Measurements from ENCODE around the gene MCU.
"Not testable (repeated sequence)": the region's sequence is repeated elsewhere in the genome, so short reads cannot be mapped to it uniquely, and the experiment has no call there.

The MCU gene, protein sequence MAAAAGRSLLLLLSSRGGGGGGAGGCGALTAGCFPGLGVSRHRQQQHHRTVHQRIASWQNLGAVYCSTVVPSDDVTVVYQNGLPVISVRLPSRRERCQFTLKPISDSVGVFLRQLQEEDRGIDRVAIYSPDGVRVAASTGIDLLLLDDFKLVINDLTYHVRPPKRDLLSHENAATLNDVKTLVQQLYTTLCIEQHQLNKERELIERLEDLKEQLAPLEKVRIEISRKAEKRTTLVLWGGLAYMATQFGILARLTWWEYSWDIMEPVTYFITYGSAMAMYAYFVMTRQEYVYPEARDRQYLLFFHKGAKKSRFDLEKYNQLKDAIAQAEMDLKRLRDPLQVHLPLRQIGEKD

DNA sequence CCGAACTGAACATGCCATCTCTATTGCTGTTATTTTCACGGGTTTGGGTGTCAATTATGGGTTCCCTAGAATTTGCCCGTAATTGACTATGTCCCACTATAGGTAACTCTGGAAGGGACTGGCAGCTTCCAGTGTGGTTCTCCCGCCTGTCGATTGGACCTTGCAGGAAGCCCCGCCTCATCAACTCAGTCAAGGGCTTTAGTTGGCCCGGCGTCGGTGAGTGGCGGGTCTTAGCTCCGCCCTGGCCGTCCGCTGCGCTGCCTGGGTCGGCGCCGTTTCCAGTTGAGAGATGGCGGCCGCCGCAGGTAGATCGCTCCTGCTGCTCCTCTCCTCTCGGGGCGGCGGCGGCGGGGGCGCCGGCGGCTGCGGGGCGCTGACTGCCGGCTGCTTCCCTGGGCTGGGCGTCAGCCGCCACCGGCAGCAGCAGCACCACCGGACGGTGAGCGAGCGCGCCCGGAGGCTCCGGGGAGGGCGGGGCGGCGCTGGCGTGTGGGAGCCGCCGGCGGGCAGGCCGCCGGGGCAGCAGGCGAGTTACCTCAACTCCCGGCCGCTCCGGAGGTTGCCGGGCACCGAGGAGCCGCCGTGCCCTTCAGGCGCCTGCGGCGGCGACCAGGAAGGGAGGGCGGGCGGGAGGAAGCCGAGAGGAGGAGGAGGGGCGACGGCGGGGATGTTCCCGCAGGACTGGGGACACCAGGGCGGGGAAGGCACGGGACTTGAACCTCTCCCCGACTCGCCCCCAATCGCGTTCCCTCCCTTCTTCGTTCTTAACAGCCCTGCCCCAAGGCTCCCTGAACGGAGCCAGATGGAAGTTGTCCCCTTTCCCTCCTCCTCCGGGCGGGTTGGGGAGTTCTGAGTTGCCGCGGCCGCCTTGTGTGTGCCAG, at the start of gene MCU:
Gene MCU (plus strand): TSS at position 281 of the 881 bp plus-strand sequence. CDS start 9 bp downstream, at position 290.
- peak; percentile 84 for DNase-seq

DNA sequence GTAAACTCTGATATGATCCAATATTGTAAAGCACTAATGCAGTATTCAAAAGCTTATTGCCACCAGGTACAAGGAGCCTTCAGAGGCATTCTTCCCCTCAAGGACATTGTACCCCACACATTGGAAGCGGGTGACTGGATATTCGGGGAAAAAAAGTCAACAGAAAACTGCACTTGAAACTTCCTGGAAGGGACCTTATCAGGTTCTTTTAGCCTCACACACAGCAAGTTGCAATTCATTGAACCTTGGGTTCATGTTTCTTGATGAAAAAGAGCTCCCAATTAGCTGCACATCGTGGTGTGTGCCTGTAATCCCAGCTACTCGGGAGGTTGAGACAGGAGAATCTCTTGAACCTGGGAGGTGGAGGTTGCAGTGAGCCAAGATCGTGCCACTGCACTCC, 49.6 kb upstream of the MCU start:
- DNase-seq = no peak

DNA sequence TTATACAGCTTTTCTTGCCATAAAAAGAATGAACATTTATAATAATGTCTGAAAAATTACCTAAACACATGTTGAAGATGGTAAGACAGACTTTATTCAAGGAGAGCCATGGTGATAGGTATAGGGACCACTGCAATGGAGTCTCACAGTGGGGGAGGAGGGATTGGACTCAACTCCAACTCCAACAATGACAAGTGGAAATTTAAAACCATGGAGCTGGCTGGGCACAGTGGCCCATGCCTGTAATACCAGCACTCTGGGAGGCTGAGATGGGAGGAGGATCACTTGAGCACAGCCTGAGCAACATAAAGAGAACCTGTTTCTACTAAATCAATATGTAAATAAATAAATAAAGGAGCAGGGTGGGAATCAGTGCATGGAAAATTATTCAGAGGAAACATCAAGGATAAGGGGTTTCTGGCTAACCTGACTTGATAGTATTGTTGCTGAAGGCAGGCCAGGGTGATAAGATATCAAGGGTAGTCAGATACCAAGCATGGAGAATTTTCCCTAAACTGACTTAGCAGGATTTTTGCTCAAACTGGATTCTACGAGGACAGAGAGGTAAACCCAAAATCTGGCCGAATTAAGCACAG, 46.6 kb upstream of the MCU start:
- DNase-seq = no peak

DNA sequence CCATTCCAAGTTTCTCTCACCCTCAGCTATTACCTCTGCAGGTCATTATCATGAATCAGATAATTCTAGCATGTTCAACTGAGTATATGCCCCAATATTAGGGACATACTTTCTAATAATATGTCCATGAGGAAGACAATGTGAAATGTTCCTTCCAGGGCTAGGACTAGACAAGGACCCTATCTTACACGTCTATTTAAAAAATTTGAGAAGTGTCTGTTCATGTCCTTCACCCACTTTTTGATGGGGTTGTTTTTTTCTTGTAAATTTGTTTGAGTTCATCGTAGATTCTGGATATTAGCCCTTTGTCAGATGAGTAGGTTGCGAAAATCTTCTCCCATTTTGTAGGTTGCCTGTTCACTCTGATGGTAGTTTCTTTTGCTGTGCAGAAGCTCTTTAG, 45.0 kb upstream of the MCU start:
- not testable (repeated sequence) for DNase-seq

DNA sequence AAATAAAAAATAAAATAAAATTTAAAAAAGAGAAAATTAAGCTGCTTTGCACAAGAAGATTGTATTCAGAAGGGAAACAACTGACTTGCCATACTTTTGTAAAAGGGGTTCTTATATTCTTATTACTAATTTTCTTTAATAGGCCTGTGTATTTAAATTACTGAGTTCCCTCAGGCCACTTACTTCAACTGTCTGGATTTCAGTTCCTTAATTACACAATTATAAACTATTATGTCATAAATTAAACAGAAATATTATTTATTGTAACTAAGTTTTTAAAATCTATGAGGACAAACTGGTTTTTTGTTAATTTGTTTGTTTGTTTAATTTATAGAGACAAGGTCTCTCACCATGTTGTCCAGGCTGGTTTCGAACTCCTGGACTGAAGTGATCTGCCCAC, 43.6 kb upstream of the MCU start:
- DNase-seq = no peak

DNA sequence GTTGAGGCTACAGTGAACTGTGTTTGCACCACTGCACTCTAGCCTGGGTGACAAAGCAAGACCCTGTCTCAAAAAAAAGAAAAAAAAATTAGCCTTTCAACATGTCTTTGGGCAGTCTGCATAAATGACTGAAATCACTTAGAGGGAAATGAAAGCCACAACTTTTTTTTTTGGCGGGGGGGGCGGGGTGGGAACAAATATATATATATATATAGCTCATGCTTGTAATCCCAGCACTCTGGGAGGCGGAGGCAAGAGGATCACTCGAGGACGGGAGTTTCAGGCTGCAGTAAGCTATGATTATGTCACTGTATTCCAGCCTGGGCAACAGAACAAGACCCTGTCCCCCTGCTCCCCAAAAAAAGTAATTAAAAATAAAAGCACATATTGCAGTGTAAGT, 42.7 kb upstream of the MCU start:
- DNase-seq = no peak

DNA sequence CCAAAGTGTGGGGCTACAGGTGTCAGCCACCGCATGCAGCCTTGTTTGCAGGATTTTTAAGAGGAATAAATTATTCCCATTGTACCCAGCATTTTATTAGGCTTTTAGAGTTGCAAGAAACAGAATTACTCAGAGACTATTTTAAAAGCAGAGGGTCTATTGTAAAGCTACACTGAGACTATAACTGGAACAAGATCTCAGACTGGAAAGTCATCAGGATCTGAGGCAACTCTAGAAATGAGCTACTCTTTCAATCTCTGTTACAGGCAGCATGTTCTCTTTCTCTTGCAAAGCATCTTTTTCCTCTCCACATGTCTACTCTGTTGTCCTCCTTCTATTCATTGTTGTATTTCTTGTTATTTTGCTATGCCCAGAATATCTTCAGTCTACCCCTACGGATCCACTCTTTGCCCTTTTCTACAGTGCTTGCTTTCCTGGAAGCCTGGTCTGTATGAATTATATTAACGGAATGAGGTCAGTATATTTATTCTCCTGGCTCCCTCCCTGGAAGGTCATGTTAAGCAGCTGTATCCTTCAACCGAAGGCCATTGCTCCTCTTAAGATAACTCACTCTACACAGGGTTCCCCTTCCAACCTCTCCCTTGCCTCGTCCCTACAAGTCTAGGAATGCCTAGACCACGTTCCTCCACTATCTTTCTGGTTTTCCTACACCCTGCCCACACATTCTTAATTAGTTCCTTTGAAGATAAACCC, 38.4 kb upstream of the MCU start:
- DNase-seq = no peak

DNA sequence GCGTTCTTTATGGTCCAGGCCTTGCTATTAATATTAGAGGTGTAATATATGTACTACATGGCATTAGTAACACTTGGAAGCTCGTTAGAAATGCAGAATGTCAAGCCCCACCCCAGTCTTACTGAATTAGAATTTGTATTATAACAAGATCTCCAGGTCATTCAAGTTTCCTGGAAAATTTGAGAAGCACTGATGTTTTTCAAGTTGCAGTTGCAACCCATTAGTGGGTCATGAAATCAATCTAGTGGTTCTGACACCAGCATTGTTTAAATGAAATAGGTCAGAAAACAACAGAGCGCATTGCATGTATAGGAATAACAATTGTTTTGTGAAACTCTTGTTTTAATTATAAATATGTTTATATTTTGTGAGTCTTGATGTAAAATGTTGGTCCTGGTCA, 37.2 kb upstream of the MCU start:
- no peak for DNase-seq

DNA sequence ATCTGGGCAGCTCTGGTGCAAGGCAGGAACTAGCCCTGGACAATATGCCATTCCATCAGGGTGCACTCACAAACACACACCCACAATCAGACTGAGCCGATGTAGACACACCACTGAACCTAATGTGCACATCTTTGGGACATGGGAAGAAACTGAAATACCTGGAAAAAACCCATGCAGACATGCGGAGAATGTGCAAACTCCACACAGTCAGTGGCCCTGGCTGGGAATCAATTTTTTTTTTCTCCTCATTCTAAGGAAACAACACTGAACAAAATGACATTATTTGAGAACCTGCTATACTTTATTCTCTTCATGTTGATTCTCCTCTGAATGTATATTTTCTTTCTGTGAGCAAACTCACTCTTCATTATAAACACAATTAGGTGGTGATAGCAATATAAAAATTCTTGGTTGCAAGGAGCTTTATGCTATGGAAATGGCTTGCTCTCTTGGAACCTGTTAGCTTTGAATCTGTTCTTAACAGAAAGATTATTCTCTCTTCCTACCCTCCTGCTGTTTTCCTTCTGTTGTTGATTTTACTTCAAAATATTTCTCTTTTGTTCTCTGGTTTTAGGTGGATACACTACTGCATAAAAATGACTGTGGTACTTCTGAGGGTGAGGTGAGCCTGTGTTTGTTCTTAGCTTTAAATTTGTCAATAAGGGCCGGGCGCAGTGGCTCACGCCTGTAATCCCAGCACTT, 33.1 kb upstream of the MCU start:
- no peak for DNase-seq

DNA sequence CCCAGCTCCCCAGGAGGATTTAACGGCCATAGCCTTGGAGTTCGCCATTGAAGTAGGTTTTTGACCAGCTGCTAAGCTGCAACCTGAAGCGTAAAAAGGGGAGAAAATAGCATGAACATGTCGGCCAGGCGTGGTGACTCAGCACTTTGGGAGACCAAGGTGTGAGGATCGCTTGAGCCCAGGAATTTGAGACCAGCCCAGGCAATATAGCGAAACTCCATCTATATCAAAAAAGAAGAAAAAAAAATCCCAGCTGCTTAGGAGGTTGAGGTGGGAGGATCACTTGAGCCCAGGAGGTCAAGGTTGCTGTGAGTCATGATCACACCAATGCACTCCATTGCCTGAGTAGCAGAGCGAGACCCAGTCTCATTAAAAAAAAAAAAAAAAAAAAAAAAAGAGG, 32.2 kb upstream of the MCU start:
- no peak for DNase-seq

DNA sequence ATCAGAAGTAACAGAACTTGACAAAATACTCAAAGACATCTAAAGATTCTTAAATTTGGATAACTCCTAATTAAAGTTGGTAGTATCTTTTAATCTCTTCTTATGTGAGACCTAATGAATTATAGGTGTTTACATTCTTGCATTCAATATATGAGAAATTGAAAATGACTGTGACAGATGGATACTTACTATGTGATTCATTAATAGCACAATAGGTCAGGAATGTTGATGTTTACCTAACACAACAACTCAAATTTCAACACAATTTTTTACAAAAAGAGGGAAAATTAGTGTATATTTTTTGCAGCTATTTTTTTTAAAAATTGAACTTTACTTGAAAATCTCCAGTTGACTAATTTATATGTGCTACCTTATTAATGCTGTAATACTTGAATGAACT, 31.7 kb upstream of the MCU start:
- DNase-seq = no peak

DNA sequence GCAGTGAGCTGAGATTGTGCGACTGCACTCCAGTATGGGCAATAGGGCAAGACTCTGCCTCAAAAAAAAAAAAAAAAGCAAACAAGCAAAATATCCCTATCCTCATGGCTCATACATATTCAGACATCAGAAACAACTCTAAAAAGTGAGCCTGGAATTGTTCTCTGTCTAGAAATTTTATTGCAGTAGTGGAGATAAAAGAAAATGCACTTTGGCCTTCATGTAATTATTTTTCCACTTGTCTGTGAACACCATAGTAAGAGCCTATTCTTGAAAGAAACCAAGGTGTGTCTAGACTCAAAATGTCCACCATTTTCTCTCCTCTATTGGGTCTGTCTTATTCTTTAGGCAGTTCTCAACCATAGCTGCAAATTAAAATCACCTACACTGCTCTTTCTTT, 30.5 kb upstream of the MCU start:
- no peak for DNase-seq

DNA sequence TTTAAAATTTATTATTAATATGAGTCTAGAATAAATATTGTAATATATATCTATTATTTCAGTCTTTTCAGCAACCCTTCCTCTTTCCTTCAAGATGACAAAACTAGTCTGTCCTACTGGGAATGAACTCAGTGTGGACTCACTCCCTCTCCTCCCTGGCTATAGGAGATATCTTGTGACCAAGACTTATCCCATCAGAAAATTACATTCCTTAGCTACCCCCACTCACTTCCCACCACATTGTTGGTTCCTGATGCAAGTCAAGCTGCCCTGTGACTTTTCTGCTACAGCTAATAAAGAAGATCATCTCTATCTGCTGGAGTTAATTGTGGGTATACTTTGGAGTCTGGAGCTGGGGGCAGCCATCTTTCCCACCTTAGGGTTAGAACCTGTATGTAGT, 28.0 kb upstream of the MCU start:
- no peak for DNase-seq

DNA sequence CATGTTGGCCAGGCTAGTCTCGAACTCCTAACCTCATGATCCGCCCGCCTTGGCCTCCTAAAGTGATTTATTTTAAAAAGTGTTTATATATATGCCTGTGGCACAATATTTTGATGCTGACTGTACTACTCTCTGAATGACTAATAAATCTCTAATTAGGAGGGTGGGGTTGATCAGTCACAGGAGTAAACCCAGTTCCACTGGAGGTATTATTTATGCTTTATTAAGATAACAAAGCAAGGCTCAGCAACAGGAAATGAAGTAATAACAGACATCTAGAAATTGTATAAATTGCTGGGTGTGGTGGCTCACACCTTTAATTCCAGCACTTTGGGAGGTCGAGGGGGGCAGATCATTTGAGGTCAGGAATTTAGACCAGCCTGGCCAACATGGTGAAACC, 26.0 kb upstream of the MCU start:
- DNase-seq = no peak

DNA sequence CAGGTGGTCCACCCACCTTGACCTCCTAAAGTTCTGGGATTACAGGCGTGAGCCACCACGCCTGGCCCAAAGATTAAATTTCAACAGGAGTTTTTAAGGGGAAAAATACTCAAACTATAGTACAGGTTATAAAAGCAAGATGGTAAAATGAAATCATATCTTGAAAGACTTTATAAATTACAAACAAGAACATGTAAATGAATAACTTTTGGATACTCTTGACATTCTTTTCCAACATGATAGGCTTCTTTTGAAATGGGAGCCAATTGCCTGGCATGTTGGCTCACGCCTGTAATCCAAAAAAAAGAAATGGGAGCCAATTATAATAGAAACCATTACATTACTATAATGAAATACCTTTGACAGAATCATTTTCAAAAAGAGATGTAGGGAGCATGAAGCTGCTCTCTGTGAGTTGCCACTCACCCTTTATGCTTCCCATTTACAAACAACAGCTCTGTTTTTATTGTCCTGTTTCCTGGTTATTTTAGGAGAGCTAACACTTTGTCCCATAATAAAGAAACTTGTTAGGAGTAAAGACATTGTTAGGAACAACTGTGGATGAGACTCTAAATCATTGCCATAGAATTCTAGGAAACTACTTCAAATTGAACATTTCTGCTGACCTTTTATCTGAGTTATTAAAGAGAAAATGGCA, 24.6 kb upstream of the MCU start:
- no peak for DNase-seq

DNA sequence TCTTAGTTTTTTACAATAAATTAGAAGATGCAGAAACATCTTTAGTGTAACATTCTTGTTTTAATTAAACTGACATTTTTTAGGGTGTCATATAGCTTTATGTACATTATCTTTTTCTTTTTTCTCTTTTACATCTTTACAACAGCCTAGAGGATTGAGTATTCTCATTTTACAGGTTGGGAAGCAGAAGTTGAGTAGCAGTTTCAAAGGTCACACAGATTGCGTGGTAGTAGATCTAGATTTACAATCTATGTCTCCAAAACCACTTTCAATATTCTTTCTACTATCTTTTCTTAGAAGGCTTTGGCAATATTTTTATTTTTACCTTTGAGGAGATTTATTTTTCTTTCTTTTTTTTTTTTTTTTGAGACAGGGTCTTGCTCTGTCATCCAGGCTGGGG, 18.7 kb upstream of the MCU start:
- DNase-seq = no peak

DNA sequence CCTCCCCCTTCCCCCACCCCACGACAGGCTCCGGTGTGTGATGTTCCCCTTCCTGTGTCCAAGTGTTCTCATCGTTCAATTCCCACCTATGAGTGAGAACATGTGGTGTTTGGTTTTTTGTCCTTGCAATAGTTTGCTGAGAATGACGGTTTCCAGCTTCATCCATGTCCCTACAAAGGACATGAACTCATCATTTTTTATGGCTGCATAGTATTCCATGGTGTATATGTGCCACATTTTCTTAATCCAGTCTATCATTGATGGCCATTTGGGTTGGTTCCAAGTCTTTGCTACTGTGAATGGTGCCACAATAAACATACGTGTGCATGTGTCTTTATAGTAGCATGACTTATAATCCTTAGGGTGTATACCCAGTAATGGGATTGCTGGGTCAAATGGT, 17.8 kb upstream of the MCU start:
- not testable (repeated sequence) for DNase-seq

DNA sequence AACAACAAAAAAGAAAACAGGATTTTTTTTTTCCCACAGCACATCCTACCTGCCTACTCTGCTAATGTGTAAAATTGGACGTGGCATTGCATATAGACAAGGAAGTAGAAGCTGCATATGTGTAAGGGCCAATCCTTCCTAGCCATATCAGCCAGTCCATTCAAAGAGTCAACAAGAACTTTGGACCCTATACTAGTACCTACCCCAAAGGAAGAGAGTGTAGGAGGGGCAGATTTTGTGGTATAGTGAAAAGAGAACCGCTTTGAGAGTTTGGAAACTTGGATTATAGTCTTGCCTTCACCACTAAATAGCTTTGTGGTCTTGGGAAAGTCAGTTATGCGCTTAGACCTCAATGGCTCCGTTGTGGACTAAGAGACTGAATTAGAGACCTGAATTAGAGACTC, 12.1 kb upstream of the MCU start:
- DNase-seq = no peak

DNA sequence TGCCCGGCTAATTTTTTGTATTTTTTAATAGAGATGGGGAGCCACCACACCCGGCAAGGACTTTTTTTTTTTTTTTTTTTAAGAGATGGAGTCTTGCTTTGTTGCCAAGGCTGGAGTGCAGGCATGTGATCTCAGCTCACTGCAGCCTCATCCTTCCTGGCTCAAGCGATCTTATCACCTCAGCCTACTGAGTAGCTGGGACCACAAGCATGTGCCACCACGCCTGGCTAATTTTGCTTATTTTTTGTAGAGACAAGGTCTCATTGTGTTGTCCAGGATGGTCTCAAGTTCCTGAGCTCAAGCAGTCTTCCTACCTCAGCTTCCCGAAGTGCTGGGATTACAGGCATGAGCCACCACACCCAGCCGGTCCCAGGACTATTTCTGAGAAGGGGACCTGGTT, 9.3 kb upstream of the MCU start:
- no peak for DNase-seq

DNA sequence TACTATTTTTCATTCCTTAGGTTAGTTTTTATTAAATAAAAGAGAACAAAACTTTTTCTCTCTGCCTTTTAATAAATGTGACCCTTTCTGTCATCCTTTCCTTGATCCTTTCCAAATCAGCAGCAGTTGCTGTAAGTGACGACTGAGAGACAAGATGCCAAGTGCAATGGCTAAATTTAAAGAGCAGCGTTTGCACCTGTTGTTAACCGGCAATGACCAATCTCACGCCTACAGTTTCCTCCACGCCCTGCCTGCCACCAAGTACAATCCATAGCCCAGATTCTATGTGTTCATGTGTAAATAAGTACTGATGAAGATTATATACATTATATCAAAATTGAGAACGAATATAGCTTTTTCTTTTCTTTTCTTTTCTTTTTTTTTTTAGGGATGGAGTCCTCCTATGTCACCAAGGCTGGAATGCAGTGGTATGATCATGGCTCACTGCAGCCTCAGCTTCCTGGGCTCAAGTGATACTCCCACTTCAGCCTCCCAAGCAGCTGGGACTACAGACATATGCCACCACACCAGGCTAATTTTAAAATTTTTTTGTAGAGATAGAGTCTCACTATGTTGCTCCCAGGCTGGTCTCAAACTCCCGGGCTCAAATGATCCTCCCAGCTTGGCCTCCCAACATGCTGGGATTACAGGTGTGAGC, 6.5 kb upstream of the MCU start:
- DNase-seq = no peak

DNA sequence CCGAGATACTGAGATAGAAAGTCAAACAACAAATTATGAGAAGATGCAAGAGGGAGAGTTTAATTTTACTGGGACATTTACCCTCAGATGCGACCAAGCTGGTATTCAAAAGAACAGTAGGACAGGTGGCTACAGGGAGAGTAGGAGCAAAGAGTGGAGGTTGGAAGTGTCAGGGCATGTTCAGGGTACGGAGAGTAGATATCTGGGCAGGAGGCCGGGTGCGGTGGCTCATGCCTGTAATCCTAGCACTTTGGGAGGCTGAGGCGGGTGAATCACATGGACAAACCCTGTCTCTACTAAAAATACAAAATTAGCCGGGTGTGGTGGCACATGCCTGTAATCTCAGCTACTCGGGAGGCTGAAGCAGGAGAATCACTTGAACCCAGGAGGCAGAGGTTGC, 5.5 kb upstream of the MCU start:
- DNase-seq = not testable (repeated sequence)

DNA sequence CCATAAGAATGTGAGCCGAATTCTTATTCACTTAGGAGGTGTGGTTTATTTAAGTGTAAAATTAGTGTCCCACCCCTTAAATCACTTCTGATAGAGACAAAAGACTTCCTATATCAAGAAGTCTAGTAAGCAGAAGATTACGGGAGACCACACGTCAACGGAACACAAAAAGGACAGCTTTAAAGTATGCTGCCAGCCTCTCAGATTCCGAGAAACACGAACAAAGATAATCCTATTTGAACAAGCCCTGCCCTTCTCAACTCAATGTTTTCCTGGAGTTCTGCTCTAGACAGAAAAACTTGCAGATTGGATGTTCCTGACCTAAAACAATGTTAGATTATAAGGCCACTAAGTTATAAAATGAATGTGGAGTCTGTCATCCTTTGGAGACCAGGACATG, 4.9 kb upstream of the MCU start:
- no peak for DNase-seq
